ENCODE results near the gene INPP5D. TPM values are rescaled to one million over a fixed set of nuclear protein-coding genes. Genes with fewer than 3 reads are reported as not detected.

INPP5D gene
- total RNA-seq, 1 donor from 2014 or later: 5.8 TPM

GRCh38 chr2:233209117-233209532 lies 149.0 kb downstream of the INPP5D start:
- intact Hi-C loops (cut with micrococcal nuclease): no loop called here
- ATAC-seq (no peak), DNase-seq (no peak)

- ATAC-seq (peak; percentile 27), DNase-seq (no peak)
- intact Hi-C loops (cut with micrococcal nuclease): no loop called here
These were observed 149.5 kb downstream of the INPP5D start for GRCh38 chr2:233209533-233210171.

GRCh38 chr2:233210281-233210680 lies 150.1 kb downstream of the INPP5D start:
- ATAC-seq (no peak), DNase-seq (no peak)
- intact Hi-C loops (cut with micrococcal nuclease): no loop called here

GRCh38 chr2:233210843-233211547 lies 150.9 kb downstream of the INPP5D start:
- peak; percentile 88 for ATAC-seq
- peak; percentile 81 for DNase-seq
- intact Hi-C loops (cut with micrococcal nuclease): no loop called here

- peak; percentile 11 for ATAC-seq
- intact Hi-C loops (cut with micrococcal nuclease): no loop called here
- no peak for DNase-seq
These were observed 151.4 kb downstream of the INPP5D start for GRCh38 chr2:233211548-233211895.

GRCh38 chr2:233213011-233213410 lies 152.9 kb downstream of the INPP5D start:
- no peak for ATAC-seq
- intact Hi-C loops (cut with micrococcal nuclease): no loop called here
- DNase-seq: no peak

GRCh38 chr2:233213975-233214374 lies 153.8 kb downstream of the INPP5D start:
- intact Hi-C loops (cut with micrococcal nuclease): no loop called here
- DNase-seq (no peak), ATAC-seq (no peak)

GRCh38 chr2:233217892-233218377 lies 157.8 kb downstream of the INPP5D start:
- intact Hi-C loops (cut with micrococcal nuclease): no loop called here
- DNase-seq (no peak), ATAC-seq (no peak)

- DNase-seq (no peak), ATAC-seq (no peak)
- intact Hi-C loops (cut with micrococcal nuclease): no loop called here
These were observed 158.7 kb downstream of the INPP5D start for GRCh38 chr2:233218836-233219235.

- DNase-seq (no peak), ATAC-seq (no peak)
- intact Hi-C loops (cut with micrococcal nuclease): no loop called here
These were observed 159.7 kb downstream of the INPP5D start for GRCh38 chr2:233219848-233220247.

GRCh38 chr2:233221378-233222063 lies 161.4 kb downstream of the INPP5D start:
- intact Hi-C loops (cut with micrococcal nuclease): no loop called here

GRCh38 chr2:233223059-233223894 lies 163.1 kb downstream of the INPP5D start:
- ATAC-seq: no peak
- intact Hi-C loops (cut with micrococcal nuclease): no loop called here
- DNase-seq: no peak

More at GRCh38 chr2:233221378-233222063, 161.4 kb downstream of the INPP5D start:
- ATAC-seq: no peak
- no peak for DNase-seq

- intact Hi-C loops (cut with micrococcal nuclease): no loop called here
- DNase-seq: no peak
- ATAC-seq: no peak
These were observed 165.3 kb downstream of the INPP5D start for GRCh38 chr2:233225230-233226068.

- ATAC-seq (no peak), DNase-seq (no peak)
- intact Hi-C loops (cut with micrococcal nuclease): no loop called here
These were observed 166.4 kb downstream of the INPP5D start for GRCh38 chr2:233226511-233227031.

- ATAC-seq (no peak), DNase-seq (no peak)
- intact Hi-C loops (cut with micrococcal nuclease): no loop called here
These were observed 167.3 kb downstream of the INPP5D start for GRCh38 chr2:233227346-233227978.

- intact Hi-C loops (cut with micrococcal nuclease): no loop called here
- DNase-seq (no peak), ATAC-seq (no peak)
These were observed 168.2 kb downstream of the INPP5D start for GRCh38 chr2:233228376-233228775.

- ATAC-seq: no peak
- no peak for DNase-seq
- intact Hi-C loops (cut with micrococcal nuclease): no loop called here
These were observed 173.6 kb downstream of the INPP5D start for GRCh38 chr2:233233618-233234230.

Data from left ventricle myocardium superior (tissue), 1 donor.